GM06990 (cell line): ENCODE results near the gene FZR1.

Experiments
- DNase-seq: peaks from one replicate; pipeline ENCODE4 v3.0.0-alpha.2; 2011; ENCODE audit not compliant: insufficient read length; ENCODE audit errors: extremely low read depth
- H3K27me3 ChIP-seq: replicated peaks from 2 replicates; pipeline ENCODE4 v1.6.0; 2011; ENCODE audit warnings: low read length; ENCODE audit not compliant: control insufficient read depth, insufficient read depth
- H3K36me3 ChIP-seq: 2 replicates; pipeline ENCODE4 v1.5.1; 2011; ENCODE audit warnings: low read length; ENCODE audit not compliant: control insufficient read depth, insufficient read depth
- H3K4me3 ChIP-seq: replicated peaks from 2 replicates; pipeline ENCODE4 v1.5.1; 2011; ENCODE audit warnings: low read depth, mild to moderate bottlenecking, control low read depth, low read length
- CTCF ChIP-seq: IDR thresholded peaks from 2 replicates; pipeline ENCODE4 v1.5.1; 2011; ENCODE audit warnings: low read length, control low read depth, mild to moderate bottlenecking, inconsistent platforms; ENCODE audit not compliant: insufficient read depth, poor library complexity, severe bottlenecking

FZR1 gene

GRCh38 chr19:3585301-3586126 is 79.4 kb downstream of the FZR1 start, which contains the start of gene GIPC3:
GIPC3 (plus strand) TSS chr19:3585478; CDS start chr19:3585598, 120 bp downstream.
- no peak for DNase-seq
- no peaks in the 10 kb centered on the region for H3K36me3 ChIP-seq
- no peaks in the 10 kb centered on the region; the same call in 1 of the 2 replicates for H3K27me3 ChIP-seq
- no peak within 1 kb of the TSS for H3K4me3 ChIP-seq
- TF ChIP-seq CTCF: no peak

GRCh38 chr19:3586127-3586626 is 80.1 kb downstream of the FZR1 start:
- no peaks in the 10 kb centered on the region; the same call in 1 of the 2 replicates for H3K27me3 ChIP-seq
- no peak for DNase-seq
- no peaks in the 10 kb centered on the region for H3K36me3 ChIP-seq
- peak; percentile 67 for TF ChIP-seq CTCF
- no peak overlapping the region for H3K4me3 ChIP-seq

- no peaks in the 10 kb centered on the region; the same call in 1 of the 2 replicates for H3K27me3 ChIP-seq
- no peak for TF ChIP-seq CTCF
Observed at GRCh38 chr19:3586707-3587346, 80.7 kb downstream of the FZR1 start.

More at GRCh38 chr19:3586707-3587346, 80.7 kb downstream of the FZR1 start:
- no peak for DNase-seq
- Histone ChIP-seq H3K36me3 (no peaks in the 10 kb centered on the region), H3K4me3 (no peak overlapping the region)
